GM23338 (cell line): ENCODE data around the gene MPP2. TPM values are rescaled to one million over a fixed set of nuclear protein-coding genes. Genes with fewer than 3 reads are reported as not detected.

Experiments used
- ATAC-seq: fragments of 200-7000 bp; cut with Tn5 transposase; 3 replicates; pipeline ENCODE4 v1.9.1; 2020
- DNase-seq: peaks from one replicate; pipeline ENCODE4 v3.0.0-alpha.2; 2015; ENCODE audit warnings: low spot score
- H2AFZ ChIP-seq: fragments of 200-600 bp; sonication (generic); 2 replicates; pipeline ENCODE4 v1.8.0; 2016; ENCODE audit warnings: antibody characterized with exemption, mild to moderate bottlenecking, moderate library complexity
- H3F3A ChIP-seq: fragments of 200-600 bp; sonication (generic); replicated peaks from 2 replicates; pipeline ENCODE4 v1.8.0; 2017; ENCODE audit warnings: antibody characterized with exemption, mixed run types, low read depth
- H3K27ac ChIP-seq: fragments of 200-600 bp; sonication (generic); 2 replicates; pipeline ENCODE4 v1.6.1; 2016; ENCODE audit warnings: low read depth
- H3K27me3 ChIP-seq: fragments of 200-600 bp; sonication (generic); 2 replicates; pipeline ENCODE4 v1.8.0; 2016; ENCODE audit warnings: mild to moderate bottlenecking, mixed run types, moderate library complexity; ENCODE audit not compliant: insufficient read depth
- H3K36me3 ChIP-seq: fragments of 200-600 bp; sonication (generic); 2 replicates; pipeline ENCODE4 v1.8.0; 2016; ENCODE audit warnings: mild to moderate bottlenecking; ENCODE audit not compliant: insufficient read depth
- H3K4me1 ChIP-seq: fragments of 200-600 bp; sonication (generic); 2 replicates; pipeline ENCODE4 v1.8.0; 2016; ENCODE audit warnings: mild to moderate bottlenecking, moderate library complexity; ENCODE audit not compliant: insufficient read depth
- H3K4me2 ChIP-seq: fragments of 200-600 bp; sonication (generic); 2 replicates; pipeline ENCODE4 v1.7.1; 2017; ENCODE audit warnings: mixed run types
- H3K4me3 ChIP-seq: fragments of 200-600 bp; sonication (generic); 2 replicates; pipeline ENCODE4 v1.6.1; 2016; ENCODE audit warnings: mixed run types
- H3K79me2 ChIP-seq: fragments of 200-600 bp; sonication (generic); replicated peaks from 2 replicates; pipeline ENCODE4 v1.8.0; 2017; ENCODE audit warnings: mild to moderate bottlenecking; ENCODE audit not compliant: insufficient read depth
- H3K9me2 ChIP-seq: fragments of 200-600 bp; sonication (generic); 2 replicates; pipeline ENCODE4 v1.8.0; 2017; ENCODE audit not compliant: insufficient read depth
- H4K20me1 ChIP-seq: fragments of 200-600 bp; sonication (generic); replicated peaks from 2 replicates; pipeline ENCODE4 v1.8.0; 2017; ENCODE audit warnings: mild to moderate bottlenecking; ENCODE audit not compliant: insufficient read depth
- H3K27ac Mint-ChIP-seq: 2 replicates; pipeline ENCODE4 v1.8.0; 2020; ENCODE audit warnings: inconsistent platforms, mild to moderate bottlenecking, moderate library complexity, mixed read lengths
- H3K27me3 Mint-ChIP-seq: 3 replicates; pipeline ENCODE4 v1.8.0; 2022; ENCODE audit warnings: low read depth, mild to moderate bottlenecking, moderate library complexity, mixed read lengths, inconsistent platforms; ENCODE audit not compliant: insufficient read depth, poor library complexity
- H3K36me3 Mint-ChIP-seq: 3 replicates; pipeline ENCODE4 v1.8.0; 2021; ENCODE audit warnings: low read depth, mild to moderate bottlenecking, inconsistent platforms, moderate library complexity, mixed read lengths
- H3K4me1 Mint-ChIP-seq: 3 replicates; pipeline ENCODE4 v1.8.0; 2020; ENCODE audit warnings: mild to moderate bottlenecking, inconsistent platforms, mixed read lengths
- H3K4me3 Mint-ChIP-seq: 3 replicates; pipeline ENCODE4 v1.8.0; 2021; ENCODE audit warnings: moderate library complexity, mild to moderate bottlenecking, inconsistent platforms, mixed read lengths
- H3K9me3 Mint-ChIP-seq: 3 replicates; pipeline ENCODE4 v1.8.0; 2020; ENCODE audit warnings: moderate library complexity, mild to moderate bottlenecking, inconsistent platforms, mixed read lengths
- EZH2phosphoT487 ChIP-seq: fragments of 200-600 bp; sonication (generic); IDR thresholded peaks from one replicate; pipeline ENCODE4 v1.8.1; 2018; ENCODE audit warnings: antibody characterized with exemption; ENCODE audit not compliant: unreplicated experiment
- JUNB ChIP-seq: IDR thresholded peaks from one replicate; pipeline ENCODE4 v1.6.1; 2016; ENCODE audit warnings: antibody characterized with exemption; ENCODE audit not compliant: unreplicated experiment
- polyA plus RNA-seq: library from polyadenylated mRNA; unstranded; fragments of >200 nt; fragmentation: Nextera tagmentation; extraction: Ambion mirVana; gene quantifications from 2 replicates; pipeline ENCODE4 v1.2.1, GENCODE V29; 2016
- total RNA-seq: library from RNA; depleted of rRNA; stranded (reverse); fragments of >200 nt; shearing (Covaris generic); gene quantifications from 2 replicates; pipeline ENCODE4 v1.2.3, GENCODE V29; 2014
- TF ChIP-seq, protein P1 (sequence below): fragments of 250-450 bp; sonication (Bioruptor Pico); IDR thresholded peaks from 2 replicates; pipeline ENCODE4 v1.5.0; 2020; ENCODE audit warnings: mild to moderate bottlenecking, moderate library complexity
- TF ChIP-seq, protein P2 (sequence below): IDR thresholded peaks from one replicate; pipeline ENCODE4 v1.6.1; 2018; ENCODE audit warnings: antibody characterized with exemption; ENCODE audit not compliant: unreplicated experiment

MPP2 gene
- total and polyA plus RNA-seq, 2 experiments from 2014 or later = 7.8 to 20.7 TPM

DNA sequence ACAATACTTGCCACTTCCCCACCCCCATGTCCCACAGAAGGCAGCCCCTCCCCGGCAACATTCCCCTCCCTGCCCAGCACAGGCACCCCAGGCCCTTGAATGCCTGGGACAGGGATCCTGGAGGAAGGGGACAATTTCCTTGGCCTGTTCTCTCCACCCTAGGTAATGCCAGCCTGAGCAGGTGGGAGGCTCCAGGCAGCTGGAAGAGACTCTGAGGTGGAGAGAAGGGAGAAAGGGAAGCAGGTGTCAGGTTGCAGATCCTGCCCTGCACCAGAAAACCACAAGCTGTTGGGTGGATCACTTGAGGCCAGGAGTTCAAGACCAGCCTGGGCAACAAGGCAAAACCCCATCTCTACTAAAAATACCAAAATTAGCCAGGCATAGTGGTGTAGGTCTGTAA is 8.9 kb downstream of the MPP2 start (continued):
- TF ChIP-seq, protein P1, sequence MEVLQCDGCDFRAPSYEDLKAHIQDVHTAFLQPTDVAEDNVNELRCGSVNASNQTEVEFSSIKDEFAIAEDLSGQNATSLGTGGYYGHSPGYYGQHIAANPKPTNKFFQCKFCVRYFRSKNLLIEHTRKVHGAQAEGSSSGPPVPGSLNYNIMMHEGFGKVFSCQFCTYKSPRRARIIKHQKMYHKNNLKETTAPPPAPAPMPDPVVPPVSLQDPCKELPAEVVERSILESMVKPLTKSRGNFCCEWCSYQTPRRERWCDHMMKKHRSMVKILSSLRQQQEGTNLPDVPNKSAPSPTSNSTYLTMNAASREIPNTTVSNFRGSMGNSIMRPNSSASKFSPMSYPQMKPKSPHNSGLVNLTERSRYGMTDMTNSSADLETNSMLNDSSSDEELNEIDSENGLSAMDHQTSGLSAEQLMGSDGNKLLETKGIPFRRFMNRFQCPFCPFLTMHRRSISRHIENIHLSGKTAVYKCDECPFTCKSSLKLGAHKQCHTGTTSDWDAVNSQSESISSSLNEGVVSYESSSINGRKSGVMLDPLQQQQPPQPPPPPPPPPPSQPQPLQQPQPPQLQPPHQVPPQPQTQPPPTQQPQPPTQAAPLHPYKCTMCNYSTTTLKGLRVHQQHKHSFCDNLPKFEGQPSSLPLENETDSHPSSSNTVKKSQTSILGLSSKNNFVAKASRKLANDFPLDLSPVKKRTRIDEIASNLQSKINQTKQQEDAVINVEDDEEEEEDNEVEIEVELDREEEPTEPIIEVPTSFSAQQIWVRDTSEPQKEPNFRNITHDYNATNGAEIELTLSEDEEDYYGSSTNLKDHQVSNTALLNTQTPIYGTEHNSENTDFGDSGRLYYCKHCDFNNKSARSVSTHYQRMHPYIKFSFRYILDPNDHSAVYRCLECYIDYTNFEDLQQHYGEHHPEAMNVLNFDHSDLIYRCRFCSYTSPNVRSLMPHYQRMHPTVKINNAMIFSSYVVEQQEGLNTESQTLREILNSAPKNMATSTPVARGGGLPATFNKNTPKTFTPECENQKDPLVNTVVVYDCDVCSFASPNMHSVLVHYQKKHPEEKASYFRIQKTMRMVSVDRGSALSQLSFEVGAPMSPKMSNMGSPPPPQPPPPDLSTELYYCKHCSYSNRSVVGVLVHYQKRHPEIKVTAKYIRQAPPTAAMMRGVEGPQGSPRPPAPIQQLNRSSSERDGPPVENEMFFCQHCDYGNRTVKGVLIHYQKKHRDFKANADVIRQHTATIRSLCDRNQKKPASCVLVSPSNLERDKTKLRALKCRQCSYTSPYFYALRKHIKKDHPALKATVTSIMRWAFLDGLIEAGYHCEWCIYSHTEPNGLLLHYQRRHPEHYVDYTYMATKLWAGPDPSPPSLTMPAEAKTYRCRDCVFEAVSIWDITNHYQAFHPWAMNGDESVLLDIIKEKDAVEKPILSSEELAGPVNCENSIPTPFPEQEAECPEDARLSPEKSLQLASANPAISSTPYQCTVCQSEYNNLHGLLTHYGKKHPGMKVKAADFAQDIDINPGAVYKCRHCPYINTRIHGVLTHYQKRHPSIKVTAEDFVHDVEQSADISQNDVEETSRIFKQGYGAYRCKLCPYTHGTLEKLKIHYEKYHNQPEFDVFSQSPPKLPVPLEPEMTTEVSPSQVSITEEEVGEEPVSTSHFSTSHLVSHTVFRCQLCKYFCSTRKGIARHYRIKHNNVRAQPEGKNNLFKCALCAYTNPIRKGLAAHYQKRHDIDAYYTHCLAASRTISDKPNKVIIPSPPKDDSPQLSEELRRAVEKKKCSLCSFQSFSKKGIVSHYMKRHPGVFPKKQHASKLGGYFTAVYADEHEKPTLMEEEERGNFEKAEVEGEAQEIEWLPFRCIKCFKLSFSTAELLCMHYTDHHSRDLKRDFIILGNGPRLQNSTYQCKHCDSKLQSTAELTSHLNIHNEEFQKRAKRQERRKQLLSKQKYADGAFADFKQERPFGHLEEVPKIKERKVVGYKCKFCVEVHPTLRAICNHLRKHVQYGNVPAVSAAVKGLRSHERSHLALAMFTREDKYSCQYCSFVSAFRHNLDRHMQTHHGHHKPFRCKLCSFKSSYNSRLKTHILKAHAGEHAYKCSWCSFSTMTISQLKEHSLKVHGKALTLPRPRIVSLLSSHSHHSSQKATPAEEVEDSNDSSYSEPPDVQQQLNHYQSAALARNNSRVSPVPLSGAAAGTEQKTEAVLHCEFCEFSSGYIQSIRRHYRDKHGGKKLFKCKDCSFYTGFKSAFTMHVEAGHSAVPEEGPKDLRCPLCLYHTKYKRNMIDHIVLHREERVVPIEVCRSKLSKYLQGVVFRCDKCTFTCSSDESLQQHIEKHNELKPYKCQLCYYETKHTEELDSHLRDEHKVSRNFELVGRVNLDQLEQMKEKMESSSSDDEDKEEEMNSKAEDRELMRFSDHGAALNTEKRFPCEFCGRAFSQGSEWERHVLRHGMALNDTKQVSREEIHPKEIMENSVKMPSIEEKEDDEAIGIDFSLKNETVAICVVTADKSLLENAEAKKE (CRISPR knock-in tag) = no peak
- no peak for TF ChIP-seq EZH2phosphoT487

DNA sequence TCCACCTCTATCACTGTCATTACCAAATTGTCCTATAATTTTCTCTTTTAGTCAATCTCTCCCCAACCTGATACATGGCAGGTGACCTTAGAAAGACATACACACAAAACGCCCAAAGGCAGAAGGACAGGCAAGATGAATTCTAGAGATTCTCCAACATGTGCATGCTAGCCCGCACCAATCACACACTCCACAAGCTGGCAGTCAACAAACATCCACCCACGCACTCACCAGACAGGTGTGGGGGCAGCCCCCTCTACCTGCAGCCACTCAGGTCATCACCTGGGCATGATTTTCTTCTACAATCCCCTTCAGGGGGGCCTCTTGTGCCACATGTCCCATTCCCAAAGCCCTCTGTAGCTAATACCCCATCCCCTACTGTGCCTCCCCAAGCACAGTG is 9.5 kb downstream of the MPP2 start:
- Histone ChIP-seq H3K36me3 (no peaks in the 10 kb centered on the region), H3K4me3 (no peak overlapping the region), H3F3A (peaks cover under 1% of the 10 kb centered on the region; the same call in 1 of the 2 replicates), H3K27ac (no peak overlapping the region), H3K79me2 (no peaks in the 10 kb centered on the region; the same call in 1 of the 2 replicates), H3K9me2 (no peaks in the 10 kb centered on the region), H4K20me1 (no peaks in the 10 kb centered on the region), H3K27me3 (peaks cover 9% of the 10 kb centered on the region; the same call in 1 of the 2 replicates), H3K4me2 (no peak overlapping the region), H2AFZ (no peak overlapping the region), H3K4me1 (peaks cover 28% of the 10 kb centered on the region)
- peaks cover 50% of the 10 kb centered on the region for H3K4me1 Mint-ChIP-seq
- peaks cover 21% of the 10 kb centered on the region for H3K36me3 Mint-ChIP-seq
- DNase-seq = no peak
- H3K9me3 Mint-ChIP-seq = no peaks in the 10 kb centered on the region; the same call in 2 of the 3 replicates
- H3K27ac Mint-ChIP-seq = no peak overlapping the region
- no peak overlapping the region; the same call in 2 of the 3 replicates for H3K4me3 Mint-ChIP-seq
- peaks cover 18% of the 10 kb centered on the region for H3K27me3 Mint-ChIP-seq
- ATAC-seq = no peak
- TF ChIP-seq, protein P2, sequence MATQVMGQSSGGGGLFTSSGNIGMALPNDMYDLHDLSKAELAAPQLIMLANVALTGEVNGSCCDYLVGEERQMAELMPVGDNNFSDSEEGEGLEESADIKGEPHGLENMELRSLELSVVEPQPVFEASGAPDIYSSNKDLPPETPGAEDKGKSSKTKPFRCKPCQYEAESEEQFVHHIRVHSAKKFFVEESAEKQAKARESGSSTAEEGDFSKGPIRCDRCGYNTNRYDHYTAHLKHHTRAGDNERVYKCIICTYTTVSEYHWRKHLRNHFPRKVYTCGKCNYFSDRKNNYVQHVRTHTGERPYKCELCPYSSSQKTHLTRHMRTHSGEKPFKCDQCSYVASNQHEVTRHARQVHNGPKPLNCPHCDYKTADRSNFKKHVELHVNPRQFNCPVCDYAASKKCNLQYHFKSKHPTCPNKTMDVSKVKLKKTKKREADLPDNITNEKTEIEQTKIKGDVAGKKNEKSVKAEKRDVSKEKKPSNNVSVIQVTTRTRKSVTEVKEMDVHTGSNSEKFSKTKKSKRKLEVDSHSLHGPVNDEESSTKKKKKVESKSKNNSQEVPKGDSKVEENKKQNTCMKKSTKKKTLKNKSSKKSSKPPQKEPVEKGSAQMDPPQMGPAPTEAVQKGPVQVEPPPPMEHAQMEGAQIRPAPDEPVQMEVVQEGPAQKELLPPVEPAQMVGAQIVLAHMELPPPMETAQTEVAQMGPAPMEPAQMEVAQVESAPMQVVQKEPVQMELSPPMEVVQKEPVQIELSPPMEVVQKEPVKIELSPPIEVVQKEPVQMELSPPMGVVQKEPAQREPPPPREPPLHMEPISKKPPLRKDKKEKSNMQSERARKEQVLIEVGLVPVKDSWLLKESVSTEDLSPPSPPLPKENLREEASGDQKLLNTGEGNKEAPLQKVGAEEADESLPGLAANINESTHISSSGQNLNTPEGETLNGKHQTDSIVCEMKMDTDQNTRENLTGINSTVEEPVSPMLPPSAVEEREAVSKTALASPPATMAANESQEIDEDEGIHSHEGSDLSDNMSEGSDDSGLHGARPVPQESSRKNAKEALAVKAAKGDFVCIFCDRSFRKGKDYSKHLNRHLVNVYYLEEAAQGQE = no peak
- TF ChIP-seq, protein P1 (CRISPR knock-in tag) = no peak
- no peak for TF ChIP-seq JUNB
